ENCODE data around the gene RAPGEF5.
"Not testable (repeated sequence)": the region's sequence is repeated elsewhere in the genome, so short reads cannot be mapped to it uniquely, and the experiment has no call there.

The RAPGEF5 gene

GRCh38 chr7:22111661-22112060, 245.3 kb downstream of the RAPGEF5 start:
- DNase-seq: no peak

- no peak for DNase-seq
Measured at GRCh38 chr7:22110881-22111280, 246.1 kb downstream of the RAPGEF5 start.

GRCh38 chr7:22110227-22110839, 246.6 kb downstream of the RAPGEF5 start:
- DNase-seq: peak; percentile 67 to 75

GRCh38 chr7:22109761-22110160, 247.2 kb downstream of the RAPGEF5 start:
- no peak for DNase-seq

- no peak for DNase-seq
Measured at GRCh38 chr7:22108151-22108845, 248.7 kb downstream of the RAPGEF5 start.

GRCh38 chr7:22105550-22105949, 251.4 kb downstream of the RAPGEF5 start:
- DNase-seq: no peak

- DNase-seq: no peak
Measured at GRCh38 chr7:22094413-22095342, 262.3 kb downstream of the RAPGEF5 start.

- DNase-seq: no peak
Measured at GRCh38 chr7:22093936-22094335, 263.0 kb downstream of the RAPGEF5 start.

- DNase-seq: no peak
Measured at GRCh38 chr7:22093001-22093400, 264.0 kb downstream of the RAPGEF5 start.

- not testable (repeated sequence) for DNase-seq
Measured at GRCh38 chr7:22090958-22091525, 265.9 kb downstream of the RAPGEF5 start.

- DNase-seq: no peak
Measured at GRCh38 chr7:22090512-22090911, 266.4 kb downstream of the RAPGEF5 start.

GRCh38 chr7:22090107-22090506, 266.8 kb downstream of the RAPGEF5 start:
- DNase-seq: no peak

GRCh38 chr7:22088827-22089226, 268.1 kb downstream of the RAPGEF5 start:
- DNase-seq: no peak

GRCh38 chr7:22087861-22088260, 269.1 kb downstream of the RAPGEF5 start:
- DNase-seq: no peak

- no peak for DNase-seq
Measured at GRCh38 chr7:22083704-22084240, 273.2 kb downstream of the RAPGEF5 start.

GRCh38 chr7:22082886-22083703, 273.9 kb downstream of the RAPGEF5 start:
- peak; percentile 74 to 82 for DNase-seq

GRCh38 chr7:22082553-22082885, 274.4 kb downstream of the RAPGEF5 start:
- DNase-seq: no peak

GRCh38 chr7:22080219-22080618, 276.7 kb downstream of the RAPGEF5 start:
- not testable (repeated sequence) for DNase-seq

- DNase-seq: not testable (repeated sequence)
Measured at GRCh38 chr7:22078872-22079271, 278.1 kb downstream of the RAPGEF5 start.

- no peak for DNase-seq
Measured at GRCh38 chr7:22075561-22075960, 281.4 kb downstream of the RAPGEF5 start.

GRCh38 chr7:22074897-22075296, 282.1 kb downstream of the RAPGEF5 start:
- no peak for DNase-seq

Measured in CD4-positive, alpha-beta T cell treated with Interleukin-4 for 1 hour (primary cell).